Astrocyte (in vitro differentiated cells and primary cell): ENCODE data around the gene ACVRL1. TPM values are rescaled to one million over a fixed set of nuclear protein-coding genes. Genes with fewer than 3 reads are reported as not detected.

Source experiments
- DNase-seq: peaks from one replicate; pipeline ENCODE4 v3.0.0-alpha.2; 2010; ENCODE audit warnings: low read depth
- FAIRE-seq: peaks from 2 replicates; lab custom pipeline; 2011; peaks lifted over from hg19 to GRCh38; lab: Jason Lieb, UNC
- H2AFZ ChIP-seq: 2 replicates; pipeline ENCODE4 v1.6.0; 2012; ENCODE audit warnings: low read depth, low read length, inconsistent platforms
- H3K27ac ChIP-seq: 2 replicates; pipeline ENCODE4 v1.5.1; 2011; ENCODE audit warnings: low read depth, low read length, inconsistent platforms
- H3K27me3 ChIP-seq: 2 replicates; pipeline ENCODE4 v1.6.0; 2011; ENCODE audit warnings: low read length, inconsistent platforms; ENCODE audit not compliant: insufficient read depth
- H3K36me3 ChIP-seq: 2 replicates; pipeline ENCODE4 v1.5.1; 2011; ENCODE audit warnings: low read length, inconsistent platforms; ENCODE audit not compliant: insufficient read depth
- H3K4me1 ChIP-seq: 2 replicates; pipeline ENCODE4 v1.5.1; 2011; ENCODE audit warnings: low read length, inconsistent platforms; ENCODE audit not compliant: insufficient read depth
- H3K4me2 ChIP-seq: 2 replicates; pipeline ENCODE4 v1.6.0; 2012; ENCODE audit warnings: low read length, inconsistent platforms
- H3K4me3 ChIP-seq: 2 replicates; pipeline ENCODE4 v1.5.1; 2011; ENCODE audit warnings: low read depth, mild to moderate bottlenecking, low read length, inconsistent platforms; ENCODE audit not compliant: insufficient read depth
- H3K79me2 ChIP-seq: 2 replicates; pipeline ENCODE4 v1.6.0; 2012; ENCODE audit warnings: mild to moderate bottlenecking, low read length, inconsistent platforms; ENCODE audit not compliant: insufficient read depth
- H3K9ac ChIP-seq: 2 replicates; pipeline ENCODE4 v1.6.0; 2012; ENCODE audit warnings: mild to moderate bottlenecking, low read length, inconsistent platforms
- H3K9me3 ChIP-seq: 2 replicates; pipeline ENCODE4 v1.5.1; 2012; ENCODE audit warnings: low read depth, mild to moderate bottlenecking, low read length, inconsistent platforms; ENCODE audit not compliant: insufficient read depth
- H4K20me1 ChIP-seq: 2 replicates; pipeline ENCODE4 v1.6.0; 2012; ENCODE audit warnings: low read length, inconsistent platforms; ENCODE audit not compliant: insufficient read depth
- H3K27ac Mint-ChIP-seq: one replicate; pipeline ENCODE4 v1.8.0; 2021; ENCODE audit warnings: mild to moderate bottlenecking, mixed read lengths; ENCODE audit not compliant: unreplicated experiment
- H3K27me3 Mint-ChIP-seq: one replicate; pipeline ENCODE4 v1.8.0; 2021; ENCODE audit warnings: low read depth, mixed read lengths; ENCODE audit not compliant: unreplicated experiment
- H3K36me3 Mint-ChIP-seq: one replicate; pipeline ENCODE4 v1.8.0; 2021; ENCODE audit warnings: low read depth, mixed read lengths; ENCODE audit not compliant: unreplicated experiment
- H3K4me1 Mint-ChIP-seq: one replicate; pipeline ENCODE4 v1.8.0; 2021; ENCODE audit warnings: low read depth, mixed read lengths; ENCODE audit not compliant: unreplicated experiment
- H3K4me3 Mint-ChIP-seq: one replicate; pipeline ENCODE4 v1.8.0; 2021; ENCODE audit warnings: mild to moderate bottlenecking, moderate library complexity, mixed read lengths; ENCODE audit not compliant: unreplicated experiment
- H3K9me3 Mint-ChIP-seq: one replicate; pipeline ENCODE4 v1.8.0; 2021; ENCODE audit warnings: mild to moderate bottlenecking, mixed read lengths; ENCODE audit not compliant: unreplicated experiment
- EZH2 ChIP-seq: IDR thresholded peaks from 2 replicates; pipeline ENCODE4 v1.6.1; 2012; ENCODE audit warnings: mild to moderate bottlenecking, low read length, inconsistent platforms; ENCODE audit not compliant: insufficient read depth
- total RNA-seq: library from RNA; stranded (reverse); gene quantifications from 2 replicates; pipeline ENCODE4 v1.2.1, GENCODE V29; 2021
- TF ChIP-seq, protein P1 (sequence below): IDR thresholded peaks from 2 replicates; pipeline ENCODE4 v1.5.1; 2011; ENCODE audit warnings: low read depth, mild to moderate bottlenecking, inconsistent platforms, low read length, moderate library complexity; ENCODE audit not compliant: insufficient read depth

Gene ACVRL1
- total RNA-seq, 1 donor from 2014 or later: 0.95 TPM

DNA sequence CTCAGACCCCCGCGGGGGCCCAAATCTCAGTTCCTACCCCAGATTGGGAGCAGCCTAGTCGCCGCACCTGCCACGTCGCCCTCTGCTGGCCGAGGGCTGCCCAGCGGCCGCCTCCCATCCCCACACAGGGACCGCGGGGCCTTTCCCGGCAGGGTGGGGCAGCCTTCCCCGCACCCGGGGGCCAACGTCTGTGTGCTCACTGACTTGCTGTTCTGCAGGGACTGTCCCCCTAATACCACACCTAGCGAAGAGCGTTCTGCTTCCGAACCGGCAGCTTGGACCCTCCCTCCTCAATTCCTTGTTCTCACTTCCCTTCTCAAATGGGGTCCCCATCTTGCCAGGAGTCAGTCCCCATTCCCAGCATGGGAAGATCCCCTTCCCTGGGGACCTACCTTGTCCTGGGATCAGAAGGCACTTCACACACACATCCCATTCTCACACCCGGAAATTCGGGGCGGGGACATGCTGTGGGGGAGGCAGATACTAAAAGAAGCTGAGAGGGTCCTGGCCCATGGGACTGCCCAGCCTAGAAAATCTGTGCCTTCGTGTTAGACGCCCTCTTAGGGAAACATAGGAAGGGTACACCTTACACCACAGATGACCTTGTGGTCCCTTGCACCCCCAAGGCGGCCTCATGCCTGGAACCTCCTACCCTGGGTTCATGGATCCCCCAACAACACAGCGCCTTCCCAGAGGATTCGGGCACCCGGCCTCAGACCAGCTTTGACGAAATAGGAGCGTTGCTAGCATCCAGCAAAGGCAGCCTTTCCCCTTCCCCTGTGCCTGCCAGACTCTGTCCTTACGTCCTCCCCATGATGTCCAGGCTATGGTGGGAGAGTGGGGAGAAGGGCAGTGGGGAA, 16.4 kb downstream of the ACVRL1 start:
- TF ChIP-seq EZH2: no peak
- TF ChIP-seq, protein P1, sequence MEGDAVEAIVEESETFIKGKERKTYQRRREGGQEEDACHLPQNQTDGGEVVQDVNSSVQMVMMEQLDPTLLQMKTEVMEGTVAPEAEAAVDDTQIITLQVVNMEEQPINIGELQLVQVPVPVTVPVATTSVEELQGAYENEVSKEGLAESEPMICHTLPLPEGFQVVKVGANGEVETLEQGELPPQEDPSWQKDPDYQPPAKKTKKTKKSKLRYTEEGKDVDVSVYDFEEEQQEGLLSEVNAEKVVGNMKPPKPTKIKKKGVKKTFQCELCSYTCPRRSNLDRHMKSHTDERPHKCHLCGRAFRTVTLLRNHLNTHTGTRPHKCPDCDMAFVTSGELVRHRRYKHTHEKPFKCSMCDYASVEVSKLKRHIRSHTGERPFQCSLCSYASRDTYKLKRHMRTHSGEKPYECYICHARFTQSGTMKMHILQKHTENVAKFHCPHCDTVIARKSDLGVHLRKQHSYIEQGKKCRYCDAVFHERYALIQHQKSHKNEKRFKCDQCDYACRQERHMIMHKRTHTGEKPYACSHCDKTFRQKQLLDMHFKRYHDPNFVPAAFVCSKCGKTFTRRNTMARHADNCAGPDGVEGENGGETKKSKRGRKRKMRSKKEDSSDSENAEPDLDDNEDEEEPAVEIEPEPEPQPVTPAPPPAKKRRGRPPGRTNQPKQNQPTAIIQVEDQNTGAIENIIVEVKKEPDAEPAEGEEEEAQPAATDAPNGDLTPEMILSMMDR: peak; percentile 59
- Mint-ChIP-seq H3K4me1 (peaks cover 2% of the 10 kb centered on the region), H3K27ac (no peak overlapping the region), H3K27me3 (peaks cover 36% of the 10 kb centered on the region), H3K4me3 (no peak overlapping the region), H3K9me3 (peaks cover 1% of the 10 kb centered on the region), H3K36me3 (no peaks in the 10 kb centered on the region)
- Histone ChIP-seq H3K4me3 (no peak overlapping the region), H4K20me1 (no peaks in the 10 kb centered on the region), H3K27ac (no peak overlapping the region), H3K36me3 (no peaks in the 10 kb centered on the region), H3K4me2 (peak overlapping the region; percentile 73), H3K9me3 (no peaks in the 10 kb centered on the region), H3K4me1 (no peaks in the 10 kb centered on the region), H2AFZ (peak overlapping the region; percentile 69), H3K79me2 (no peaks in the 10 kb centered on the region), H3K9ac (peak overlapping the region; percentile 27), H3K27me3 (no peaks in the 10 kb centered on the region)
- DNase-seq (no peak), FAIRE-seq (no peak)

DNA sequence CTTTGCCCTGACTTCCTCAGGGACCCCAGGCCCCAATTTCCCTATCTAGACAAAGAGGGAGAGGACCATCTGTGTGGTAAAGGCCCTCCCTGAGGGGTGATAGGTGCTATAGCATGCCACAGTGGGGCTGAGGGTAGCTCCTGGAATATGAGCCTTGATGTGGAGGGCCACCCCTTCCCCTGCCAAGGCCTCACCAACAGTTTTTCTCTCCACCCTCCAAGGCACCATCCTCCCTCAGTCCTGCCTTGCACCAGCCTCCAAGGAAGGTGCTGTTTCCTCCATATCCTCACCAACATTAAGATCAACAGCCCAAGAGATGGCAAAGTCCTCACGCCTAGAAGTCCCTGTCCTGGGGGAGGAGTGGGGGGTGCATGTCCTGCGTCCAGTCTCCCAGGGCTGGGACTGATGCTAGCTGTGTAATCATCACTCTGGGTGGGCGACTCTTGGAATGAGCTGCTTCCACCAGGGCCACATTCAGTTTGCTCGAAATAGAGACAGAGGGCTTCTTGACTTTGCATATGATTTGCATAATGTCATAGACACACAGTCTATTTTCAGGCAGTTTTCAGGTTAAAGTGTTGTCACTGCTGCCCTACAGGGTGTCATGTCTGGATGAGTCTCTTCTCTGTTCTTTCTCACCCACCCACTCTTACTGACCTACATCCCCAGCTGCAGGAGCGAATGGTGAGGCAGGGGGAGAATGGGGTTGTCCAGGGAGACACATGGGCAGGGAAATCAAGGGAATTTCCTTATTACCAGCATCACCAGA, 17.4 kb downstream of the ACVRL1 start:
- Mint-ChIP-seq H3K27ac (no peak overlapping the region), H3K4me1 (peaks cover 2% of the 10 kb centered on the region), H3K36me3 (no peaks in the 10 kb centered on the region), H3K27me3 (peaks cover 36% of the 10 kb centered on the region), H3K9me3 (peaks cover 1% of the 10 kb centered on the region), H3K4me3 (no peak overlapping the region)
- TF ChIP-seq, protein P1: no peak
- no peak for TF ChIP-seq EZH2
- Histone ChIP-seq H3K79me2 (no peaks in the 10 kb centered on the region), H3K27me3 (no peaks in the 10 kb centered on the region), H2AFZ (no peak overlapping the region), H3K4me3 (no peak overlapping the region), H3K9ac (no peak overlapping the region), H3K36me3 (no peaks in the 10 kb centered on the region), H4K20me1 (no peaks in the 10 kb centered on the region), H3K4me2 (no peak overlapping the region), H3K27ac (no peak overlapping the region), H3K4me1 (no peaks in the 10 kb centered on the region), H3K9me3 (no peaks in the 10 kb centered on the region)
- FAIRE-seq: no peak
- no peak for DNase-seq
